ENCODE measurements around the gene MDFI. TPM values are rescaled to one million over a fixed set of nuclear protein-coding genes. Genes with fewer than 3 reads are reported as not detected.

The MDFI gene
- total and polyA plus RNA-seq, 2 experiments from 2014 or later, result not detected

DNA sequence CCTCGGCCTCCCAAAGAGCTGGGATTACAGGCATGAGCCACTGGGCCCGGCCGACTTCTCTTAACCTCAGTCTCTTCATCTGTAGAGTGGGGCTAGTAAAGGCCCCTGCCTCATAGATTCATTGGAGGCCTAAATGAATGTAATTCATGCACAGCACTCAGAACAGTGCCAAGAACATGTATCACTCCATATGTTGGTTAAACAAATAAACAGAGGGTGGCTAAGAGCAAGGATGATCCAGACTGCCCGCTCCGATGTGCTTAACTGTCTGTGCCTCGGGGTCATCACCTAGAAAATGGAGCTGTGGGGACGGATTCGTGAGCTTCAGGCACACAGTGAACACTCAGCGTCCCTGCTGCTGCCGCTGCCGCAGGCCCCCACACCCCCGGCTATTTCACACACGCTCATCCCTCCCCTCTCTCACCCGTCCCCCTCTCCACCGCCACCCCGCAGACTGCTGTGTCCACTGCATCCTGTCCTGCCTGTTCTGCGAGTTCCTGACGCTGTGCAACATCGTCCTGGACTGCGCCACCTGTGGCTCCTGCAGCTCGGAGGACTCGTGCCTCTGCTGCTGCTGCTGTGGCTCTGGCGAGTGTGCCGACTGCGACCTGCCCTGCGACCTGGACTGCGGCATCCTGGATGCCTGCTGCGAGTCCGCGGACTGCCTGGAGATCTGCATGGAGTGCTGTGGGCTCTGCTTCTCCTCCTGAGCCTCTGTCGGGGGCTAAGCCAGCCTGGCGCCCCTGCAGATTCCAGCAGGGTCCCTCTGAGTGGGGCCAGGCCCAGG, 14.8 kb downstream of the MDFI start:
- TF ChIP-seq EZH2 (IDR thresholded peaks at IDR 0.05; ENCODE audit: insufficient read depth, poor library complexity, severe bottlenecking) (no peak), EZH2phosphoT487 (IDR thresholded peaks at IDR 0.05; ENCODE audit: insufficient read depth, low read depth) (no peak)
- Histone ChIP-seq H3K27me3 (replicated peaks; ENCODE audit: insufficient read depth) (peaks cover 13% of the 10 kb centered on the region), H2AFZ (no peak overlapping the region), H3K36me3 (ENCODE audit: low read depth) (no peaks in the 10 kb centered on the region), H4K20me1 (ENCODE audit: insufficient read depth) (no peaks in the 10 kb centered on the region), H3K4me2 (ENCODE audit: unreplicated experiment) (no peak overlapping the region), H3K4me3 (no peak overlapping the region), H3K9ac (no peak overlapping the region), H3K9me3 (ENCODE audit: low read depth) (no peaks in the 10 kb centered on the region), H3K79me2 (ENCODE audit: insufficient read depth) (no peaks in the 10 kb centered on the region), H3K4me1 (ENCODE audit: insufficient read depth) (no peaks in the 10 kb centered on the region), H3K9me2 (ENCODE audit: insufficient read depth) (no peaks in the 10 kb centered on the region), H3F3A (ENCODE audit: insufficient read depth) (no peaks in the 10 kb centered on the region), H3K27ac (no peak overlapping the region)
- in situ Hi-C loops (cut with MboI), result no loop called here
- DNase-seq, result no peak
- 79 to 81% methylated on average over 25 to 32 of the region's 32 CpGs for WGBS, 2 experiments (ENCODE audit: low coverage in 1 of 2, low lambda C conversion rate in 2 of 2, missing lambda C conversion rate in 2 of 2)

GRCh38 chr6:41653691-41654090, 15.4 kb downstream of the MDFI start:
- H2AFZ ChIP-seq, result no peak overlapping the region
- in situ Hi-C loops (cut with MboI), result no loop called here
- no peaks in the 10 kb centered on the region for H3K9me3 ChIP-seq (ENCODE audit: low read depth)
- no peaks in the 10 kb centered on the region for H3K79me2 ChIP-seq (ENCODE audit: insufficient read depth)
- H4K20me1 ChIP-seq (ENCODE audit: insufficient read depth), result no peaks in the 10 kb centered on the region
- no peak overlapping the region for H3K4me3 ChIP-seq
- WGBS, 2 experiments (ENCODE audit: low coverage in 1 of 2, low lambda C conversion rate in 2 of 2, missing lambda C conversion rate in 2 of 2), result 58 to 88% methylated on average over 3 to 5 of the region's 5 CpGs
- H3K4me2 ChIP-seq (ENCODE audit: unreplicated experiment), result no peak overlapping the region
- H3F3A ChIP-seq (ENCODE audit: insufficient read depth), result no peaks in the 10 kb centered on the region
- peaks cover 13% of the 10 kb centered on the region for H3K27me3 ChIP-seq (replicated peaks; ENCODE audit: insufficient read depth)
- H3K9ac ChIP-seq, result no peak overlapping the region
- no peak overlapping the region for H3K27ac ChIP-seq
- DNase-seq, result no peak
- H3K4me1 ChIP-seq (ENCODE audit: insufficient read depth), result no peaks in the 10 kb centered on the region
- no peak for TF ChIP-seq EZH2phosphoT487 (IDR thresholded peaks at IDR 0.05; ENCODE audit: insufficient read depth, low read depth)
- TF ChIP-seq EZH2 (IDR thresholded peaks at IDR 0.05; ENCODE audit: insufficient read depth, poor library complexity, severe bottlenecking), result no peak
- no peaks in the 10 kb centered on the region for H3K36me3 ChIP-seq (ENCODE audit: low read depth)
- H3K9me2 ChIP-seq (ENCODE audit: insufficient read depth), result no peaks in the 10 kb centered on the region

DNA sequence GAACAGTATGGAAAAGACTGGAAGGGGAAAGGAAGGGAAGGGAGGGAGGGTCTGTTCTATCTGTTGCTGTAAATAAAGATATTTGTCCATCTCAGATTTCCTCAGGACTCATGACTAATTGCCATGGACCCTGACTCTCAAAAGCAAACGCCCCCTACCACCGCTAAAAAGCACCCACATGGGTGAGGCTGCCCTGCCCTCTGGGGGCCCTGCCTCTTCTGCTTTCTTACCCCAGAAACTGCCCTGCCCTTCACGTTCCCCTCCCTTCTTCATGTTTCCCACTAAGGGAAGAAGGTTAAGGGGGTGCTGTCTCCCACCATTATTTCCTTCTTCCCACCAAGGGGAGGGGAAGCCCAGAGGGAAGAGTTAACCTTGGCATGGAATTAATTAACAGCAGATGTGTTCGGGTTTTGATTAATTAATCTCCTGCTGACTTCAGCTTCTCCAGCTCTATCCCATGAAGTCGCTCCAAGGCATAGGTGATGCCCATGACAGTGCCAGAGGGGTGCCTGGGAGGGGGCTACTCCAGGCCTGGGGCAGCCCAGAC, 16.0 kb downstream of the MDFI start:
- Histone ChIP-seq H2AFZ (no peak overlapping the region), H3K27ac (no peak overlapping the region), H3K36me3 (ENCODE audit: low read depth) (no peaks in the 10 kb centered on the region), H3K9me3 (ENCODE audit: low read depth) (no peaks in the 10 kb centered on the region), H3K4me2 (ENCODE audit: unreplicated experiment) (no peak overlapping the region), H3K9ac (no peak overlapping the region), H3K9me2 (ENCODE audit: insufficient read depth) (no peaks in the 10 kb centered on the region), H3K4me3 (no peak overlapping the region), H4K20me1 (ENCODE audit: insufficient read depth) (no peaks in the 10 kb centered on the region), H3K4me1 (ENCODE audit: insufficient read depth) (no peaks in the 10 kb centered on the region), H3K27me3 (replicated peaks; ENCODE audit: insufficient read depth) (peaks cover 18% of the 10 kb centered on the region), H3F3A (ENCODE audit: insufficient read depth) (no peaks in the 10 kb centered on the region), H3K79me2 (ENCODE audit: insufficient read depth) (no peaks in the 10 kb centered on the region)
- no peak for DNase-seq
- TF ChIP-seq EZH2 (IDR thresholded peaks at IDR 0.05; ENCODE audit: insufficient read depth, poor library complexity, severe bottlenecking), result no peak
- TF ChIP-seq EZH2phosphoT487 (IDR thresholded peaks at IDR 0.05; ENCODE audit: insufficient read depth, low read depth), result no peak
- in situ Hi-C loops (cut with MboI), result no loop called here
- WGBS, 2 experiments (ENCODE audit: low coverage in 1 of 2, low lambda C conversion rate in 2 of 2, missing lambda C conversion rate in 2 of 2), result 21 to 28% methylated on average over 4 to 5 of the region's 5 CpGs

- Histone ChIP-seq H3K9me2 (ENCODE audit: insufficient read depth) (no peaks in the 10 kb centered on the region), H3K4me2 (ENCODE audit: unreplicated experiment) (no peak overlapping the region), H3K9ac (no peak overlapping the region), H4K20me1 (ENCODE audit: insufficient read depth) (no peaks in the 10 kb centered on the region), H3K36me3 (ENCODE audit: low read depth) (no peaks in the 10 kb centered on the region), H3K4me1 (ENCODE audit: insufficient read depth) (no peaks in the 10 kb centered on the region), H3K79me2 (ENCODE audit: insufficient read depth) (no peaks in the 10 kb centered on the region), H3K9me3 (ENCODE audit: low read depth) (no peaks in the 10 kb centered on the region), H2AFZ (no peak overlapping the region), H3F3A (ENCODE audit: insufficient read depth) (no peaks in the 10 kb centered on the region), H3K27ac (no peak overlapping the region), H3K4me3 (no peak overlapping the region), H3K27me3 (replicated peaks; ENCODE audit: insufficient read depth) (peaks cover 19% of the 10 kb centered on the region)
- no peak for DNase-seq
- TF ChIP-seq EZH2phosphoT487 (IDR thresholded peaks at IDR 0.05; ENCODE audit: insufficient read depth, low read depth) (no peak), EZH2 (IDR thresholded peaks at IDR 0.05; ENCODE audit: insufficient read depth, poor library complexity, severe bottlenecking) (no peak)
- in situ Hi-C loops (cut with MboI), result no loop called here
- WGBS, 2 experiments (ENCODE audit: low coverage in 1 of 2, low lambda C conversion rate in 2 of 2, missing lambda C conversion rate in 2 of 2), result 57 to 58% methylated on average over 8 of the region's 8 CpGs
These were observed 16.5 kb downstream of the MDFI start for GRCh38 chr6:41654698-41655151.
